Smooth muscle cell (in vitro differentiated cells): ENCODE results near the gene OR8K1. TPM values are rescaled to one million over a fixed set of nuclear protein-coding genes. Genes with fewer than 3 reads are reported as not detected.

ENCODE experiments used
- DNase-seq: peaks from one replicate; lab custom pipeline; 2025; ENCODE audit not compliant: unreplicated experiment; lab: John Stamatoyannopoulos, UW
- H2AFZ ChIP-seq: fragments of 200-600 bp; sonication (generic); 2 replicates; pipeline ENCODE4 v1.6.0; 2016; ENCODE audit warnings: antibody characterized with exemption, low read depth, mild to moderate bottlenecking
- H3F3A ChIP-seq: fragments of 200-600 bp; sonication (generic); 2 replicates; pipeline ENCODE4 v1.6.0; 2017; ENCODE audit warnings: antibody characterized with exemption, low read depth
- H3K27ac ChIP-seq: fragments of 200-600 bp; sonication (generic); 2 replicates; pipeline ENCODE4 v1.5.1; 2016; ENCODE audit warnings: low read depth, mild to moderate bottlenecking
- H3K27me3 ChIP-seq: fragments of 200-600 bp; sonication (generic); 2 replicates; pipeline ENCODE4 v1.6.1; 2016; ENCODE audit warnings: low read depth, mild to moderate bottlenecking
- H3K36me3 ChIP-seq: fragments of 200-600 bp; sonication (generic); 2 replicates; pipeline ENCODE4 v1.5.1; 2016; ENCODE audit warnings: low read depth
- H3K4me1 ChIP-seq: fragments of 200-600 bp; sonication (generic); 2 replicates; pipeline ENCODE4 v1.5.1; 2016; ENCODE audit warnings: low read depth
- H3K4me2 ChIP-seq: fragments of 200-600 bp; sonication (generic); 2 replicates; pipeline ENCODE4 v1.6.0; 2016; ENCODE audit warnings: mild to moderate bottlenecking
- H3K4me3 ChIP-seq: fragments of 200-600 bp; sonication (generic); 2 replicates; pipeline ENCODE4 v1.5.1; 2016; ENCODE audit warnings: mild to moderate bottlenecking
- H3K79me2 ChIP-seq: fragments of 200-600 bp; sonication (generic); 2 replicates; pipeline ENCODE4 v1.6.0; 2016; ENCODE audit warnings: low read depth, mild to moderate bottlenecking
- H3K9ac ChIP-seq: fragments of 200-600 bp; sonication (generic); 2 replicates; pipeline ENCODE4 v1.6.0; 2016; ENCODE audit warnings: low read depth
- H3K9me3 ChIP-seq: fragments of 200-600 bp; sonication (generic); replicated peaks from 2 replicates; pipeline ENCODE4 v1.5.1; 2016; ENCODE audit warnings: low read depth
- H4K20me1 ChIP-seq: fragments of 200-600 bp; sonication (generic); 2 replicates; pipeline ENCODE4 v1.6.0; 2016; ENCODE audit warnings: low read depth
- CTCF ChIP-seq: fragments of 200-600 bp; sonication (generic); IDR thresholded peaks from 2 replicates; pipeline ENCODE4 v1.5.1; 2017; ENCODE audit warnings: borderline replicate concordance, mild to moderate bottlenecking, antibody characterized with exemption; ENCODE audit not compliant: insufficient read depth, poor library complexity, severe bottlenecking
- WGBS: methylation state at CpG from one replicate; pipeline ENCODE4 v1.1.7; 2016; ENCODE audit warnings: low lambda C conversion rate; 5-methylcytosine and 5-hydroxymethylcytosine counted together
- polyA plus RNA-seq: library from polyadenylated mRNA; unstranded; fragments of >200 nt; fragmentation: Nextera tagmentation; extraction: Ambion mirVana; gene quantifications from 2 replicates; pipeline ENCODE4 v1.2.1, GENCODE V29; 2016
- total RNA-seq: library from RNA; depleted of rRNA; stranded (reverse); fragments of >200 nt; gene quantifications from 2 replicates; pipeline ENCODE4 v1.2.3, GENCODE V29; 2014

Gene OR8K1
- total and polyA plus RNA-seq, 2 experiments from 2014 or later, result not detected

GRCh38 chr11:56375324-56375723 is 29.5 kb downstream of the OR8K1 start, which contains the start of gene OR8U1:
TSS of gene OR8U1 (plus strand) at chr11:56375624. CDS start at chr11:56375624, 0 bp downstream.
- no peaks in the 10 kb centered on the region for H4K20me1 ChIP-seq
- WGBS, result 81% methylated on average over 2 of the region's 2 CpGs
- H2AFZ ChIP-seq, result no peak within 1 kb of the TSS
- H3K36me3 ChIP-seq, result no peaks in the 10 kb centered on the region
- no peaks in the 10 kb centered on the region for H3K27me3 ChIP-seq
- no peak within 1 kb of the TSS for H3K4me2 ChIP-seq
- no peak within 1 kb of the TSS for H3K27ac ChIP-seq
- H3F3A ChIP-seq, result no peaks in the 10 kb centered on the region
- no peaks in the 10 kb centered on the region for H3K9me3 ChIP-seq
- H3K9ac ChIP-seq, result no peak within 1 kb of the TSS
- TF ChIP-seq CTCF, result no peak
- no peaks in the 10 kb centered on the region for H3K79me2 ChIP-seq
- H3K4me1 ChIP-seq, result no peaks in the 10 kb centered on the region
- no peak within 1 kb of the TSS for H3K4me3 ChIP-seq
- DNase-seq, result no peak

- Histone ChIP-seq H3K4me1 (no peaks in the 10 kb centered on the region), H3K9me3 (no peaks in the 10 kb centered on the region), H3F3A (no peaks in the 10 kb centered on the region), H3K27ac (no peak overlapping the region), H4K20me1 (no peaks in the 10 kb centered on the region), H3K9ac (no peak overlapping the region), H3K27me3 (no peaks in the 10 kb centered on the region), H2AFZ (no peak overlapping the region), H3K4me2 (no peak overlapping the region), H3K79me2 (no peaks in the 10 kb centered on the region), H3K4me3 (no peak overlapping the region), H3K36me3 (no peaks in the 10 kb centered on the region)
- DNase-seq, result no peak
- 92% methylated on average over 2 of the region's 2 CpGs for WGBS
- no peak for TF ChIP-seq CTCF
These were observed 34.3 kb downstream of the OR8K1 start for GRCh38 chr11:56380120-56380519.

- WGBS, result 88% methylated on average over 3 of the region's 3 CpGs
- no peaks in the 10 kb centered on the region for H4K20me1 ChIP-seq
- H3K79me2 ChIP-seq, result no peaks in the 10 kb centered on the region
- H3K9ac ChIP-seq, result no peak overlapping the region
- H3F3A ChIP-seq, result no peaks in the 10 kb centered on the region
- H3K9me3 ChIP-seq, result no peaks in the 10 kb centered on the region
- H2AFZ ChIP-seq, result no peak overlapping the region
- no peaks in the 10 kb centered on the region for H3K27me3 ChIP-seq
- H3K36me3 ChIP-seq, result no peaks in the 10 kb centered on the region
- TF ChIP-seq CTCF, result no peak
- no peak for DNase-seq
- H3K27ac ChIP-seq, result no peak overlapping the region
- no peak overlapping the region for H3K4me2 ChIP-seq
- H3K4me3 ChIP-seq, result no peak overlapping the region
- no peaks in the 10 kb centered on the region for H3K4me1 ChIP-seq
These were observed 48.5 kb downstream of the OR8K1 start for GRCh38 chr11:56394381-56394780.

- Histone ChIP-seq H3K36me3 (no peaks in the 10 kb centered on the region), H3K79me2 (no peaks in the 10 kb centered on the region), H3K4me1 (no peaks in the 10 kb centered on the region), H3K9ac (no peak overlapping the region), H3K4me2 (no peak overlapping the region), H3K9me3 (no peaks in the 10 kb centered on the region), H3K27ac (no peak overlapping the region), H4K20me1 (no peaks in the 10 kb centered on the region), H2AFZ (no peak overlapping the region), H3K4me3 (no peak overlapping the region), H3K27me3 (no peaks in the 10 kb centered on the region), H3F3A (no peaks in the 10 kb centered on the region)
- 47% methylated on average over 3 of the region's 3 CpGs for WGBS
- DNase-seq, result no peak
- no peak for TF ChIP-seq CTCF
These were observed 50.2 kb downstream of the OR8K1 start for GRCh38 chr11:56396047-56396446.

Other genes with a start within 250 kb of the OR8K1 start
- gene OR8H2, start 242.4 kb upstream of the OR8K1 start, total RNA-seq, result not detected in 2 replicates
- not detected in 2 replicates for gene OR8H2, start 242.4 kb upstream of the OR8K1 start, polyA plus RNA-seq
- gene OR8H3, start 223.7 kb upstream of the OR8K1 start, total RNA-seq, result not detected in 2 replicates
- gene OR8H3, start 223.7 kb upstream of the OR8K1 start, polyA plus RNA-seq, result not detected in 2 replicates
- not detected in 2 replicates for gene OR8J3, start 205.8 kb upstream of the OR8K1 start, total RNA-seq
- gene OR8J3, start 205.8 kb upstream of the OR8K1 start, polyA plus RNA-seq, result not detected in 2 replicates
- gene OR8K5, start 185.7 kb upstream of the OR8K1 start, total RNA-seq, result not detected in 2 replicates
- gene OR8K5, start 185.7 kb upstream of the OR8K1 start, polyA plus RNA-seq, result not detected in 2 replicates
- gene OR5J2, start 169.4 kb upstream of the OR8K1 start, total RNA-seq, result not detected in 2 replicates
- gene OR5J2, start 169.4 kb upstream of the OR8K1 start, polyA plus RNA-seq, result not detected in 2 replicates
- gene OR5T2, start 111.8 kb upstream of the OR8K1 start, total RNA-seq, result not detected in 2 replicates
- gene OR5T2, start 111.8 kb upstream of the OR8K1 start, polyA plus RNA-seq, result not detected in 2 replicates
- not detected in 2 replicates for gene OR5T3, start 93.8 kb upstream of the OR8K1 start, total RNA-seq
- gene OR5T3, start 93.8 kb upstream of the OR8K1 start, polyA plus RNA-seq, result not detected in 2 replicates
- not detected in 2 replicates for gene OR5T1, start 71.9 kb upstream of the OR8K1 start, total RNA-seq
- gene OR5T1, start 71.9 kb upstream of the OR8K1 start, polyA plus RNA-seq, result not detected in 2 replicates
- not detected in 2 replicates for gene OR8H1, start 53.8 kb upstream of the OR8K1 start, total RNA-seq
- gene OR8H1, start 53.8 kb upstream of the OR8K1 start, polyA plus RNA-seq, result not detected in 2 replicates
- gene OR8K3, start 30.9 kb upstream of the OR8K1 start, total RNA-seq, result not detected in 2 replicates
- gene OR8K3, start 30.9 kb upstream of the OR8K1 start, polyA plus RNA-seq, result not detected in 2 replicates
- gene OR8J1, start 8.3 kb downstream of the OR8K1 start, total RNA-seq, result not detected in 2 replicates
- not detected in 2 replicates for gene OR8J1, start 8.3 kb downstream of the OR8K1 start, polyA plus RNA-seq
- not detected in 2 replicates for gene OR8U1, start 29.6 kb downstream of the OR8K1 start, total RNA-seq
- not detected in 2 replicates for gene OR8U1, start 29.6 kb downstream of the OR8K1 start, polyA plus RNA-seq
- not detected in 2 replicates for gene OR5AL1, start 66.7 kb downstream of the OR8K1 start, total RNA-seq
- not detected in 2 replicates for gene OR5AL1, start 66.7 kb downstream of the OR8K1 start, polyA plus RNA-seq
- gene OR5M3, start 127.3 kb downstream of the OR8K1 start, total RNA-seq, result not detected in 2 replicates
- gene OR5M3, start 127.3 kb downstream of the OR8K1 start, polyA plus RNA-seq, result not detected in 2 replicates
- gene OR5M8, start 145.3 kb downstream of the OR8K1 start, total RNA-seq, result not detected in 2 replicates
- gene OR5M8, start 145.3 kb downstream of the OR8K1 start, polyA plus RNA-seq, result not detected in 2 replicates
- gene OR5M11, start 197.2 kb downstream of the OR8K1 start, total RNA-seq, result not detected in 2 replicates
- not detected in 2 replicates for gene OR5M11, start 197.2 kb downstream of the OR8K1 start, polyA plus RNA-seq
- gene OR5M10, start 231.7 kb downstream of the OR8K1 start, total RNA-seq, result not detected in 2 replicates
- not detected in 2 replicates for gene OR5M10, start 231.7 kb downstream of the OR8K1 start, polyA plus RNA-seq